ENCODE results near the gene IL23A. TPM values are rescaled to one million over a fixed set of nuclear protein-coding genes. Genes with fewer than 3 reads are reported as not detected.
"Not testable (repeated sequence)": the region's sequence is repeated elsewhere in the genome, so short reads cannot be mapped to it uniquely, and the experiment has no call there.

Gene IL23A
- total RNA-seq, 2 experiments from 2014 or later: 41.3 to 41.5 TPM

DNA sequence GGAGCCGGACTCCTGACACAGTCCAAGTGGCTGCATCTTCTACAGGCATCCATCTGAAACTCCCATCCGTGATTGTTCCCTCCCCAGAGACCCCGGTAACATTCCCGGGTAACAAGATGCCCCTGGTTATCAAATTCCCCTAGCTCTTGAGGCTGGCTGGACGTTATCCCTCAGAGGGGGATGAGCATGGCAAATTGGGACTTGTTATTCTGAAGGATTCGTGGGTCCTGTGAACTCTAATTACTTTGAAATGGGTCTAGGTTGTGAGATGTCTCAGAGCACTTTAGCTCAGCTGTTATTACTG is 4.2 kb upstream of the IL23A start:
- no peak for TF ChIP-seq CTCF (IDR thresholded peaks at IDR 0.05)
- H3K27me3 Mint-ChIP-seq: no peaks in the 10 kb centered on the region
- no peak for DNase-seq
- H3K9me3 Mint-ChIP-seq: no peaks in the 10 kb centered on the region
- intact Hi-C loops (cut with micrococcal nuclease): loop anchor here (1.0 kb wide), 1 partner anchor 134 kb away; the partner anchor contains the start of gene SPRYD4
- peak overlapping the region; percentile 99 for H3K27ac Mint-ChIP-seq
- peaks cover 45% of the 10 kb centered on the region for H3K4me1 Mint-ChIP-seq (ENCODE audit: low read depth)
- H3K36me3 Mint-ChIP-seq (ENCODE audit: low read depth): peaks cover 15% of the 10 kb centered on the region
- peak overlapping the region; percentile 86 for H3K4me3 Mint-ChIP-seq
- POLR2A ChIA-PET: interaction anchor here (0.8 to 3.8 kb wide), 6 partner anchors 10 to 196 kb away, joined by 3 to 28 read pairs (median 4); partner anchors contain the start of genes CNPY2, CS, STAT2 and TIMELESS
- CTCF ChIA-PET: interaction anchor here (2.9 to 3.3 kb wide), 2 partner anchors 25 to 130 kb away, joined by 10 to 13 read pairs; partner anchors contain the start of gene STAT2
- no peak for ATAC-seq

DNA sequence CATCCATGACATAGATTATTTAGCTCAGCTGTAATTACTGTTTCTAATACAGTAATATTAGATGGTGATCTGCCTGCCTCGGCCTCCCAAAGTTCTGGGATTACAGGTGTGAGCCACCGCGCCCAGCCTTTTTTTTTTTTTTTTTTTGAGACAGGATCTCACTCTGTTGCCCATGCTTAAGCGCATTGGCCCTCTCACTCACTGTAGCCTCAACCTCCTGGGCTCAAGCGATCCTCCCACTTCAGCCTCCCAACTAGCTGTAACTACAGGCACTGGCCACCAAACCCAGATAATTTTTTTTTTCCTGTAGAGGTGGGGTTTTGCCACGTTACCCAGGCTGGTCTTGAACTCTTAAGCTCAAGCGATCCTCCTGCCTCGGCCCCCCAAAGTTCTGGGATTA is 3.2 kb upstream of the IL23A start:
- ChIA-PET POLR2A (interaction anchor here (1.0 to 3.8 kb wide), 6 partner anchors 15 to 37 kb away, joined by 3 to 28 read pairs (median 4); partner anchors contain the start of genes CNPY2 and STAT2), CTCF (interaction anchor here (1.5 to 3.3 kb wide), 2 partner anchors 24 to 128 kb away, joined by 4 to 13 read pairs; partner anchors contain the start of gene STAT2)
- peak overlapping the region; percentile 18 for H3K27ac Mint-ChIP-seq
- H3K4me3 Mint-ChIP-seq; ATAC-seq; intact Hi-C loops (cut with micrococcal nuclease); H3K27me3 Mint-ChIP-seq; DNase-seq; H3K9me3 Mint-ChIP-seq: not testable (repeated sequence)
- peaks cover 23% of the 10 kb centered on the region for H3K36me3 Mint-ChIP-seq (ENCODE audit: low read depth)
- H3K4me1 Mint-ChIP-seq (ENCODE audit: low read depth): peaks cover 55% of the 10 kb centered on the region

- Mint-ChIP-seq H3K36me3 (ENCODE audit: low read depth) (peaks cover 20% of the 10 kb centered on the region), H3K4me1 (ENCODE audit: low read depth) (peaks cover 51% of the 10 kb centered on the region), H3K27me3 (no peaks in the 10 kb centered on the region), H3K9me3 (no peaks in the 10 kb centered on the region), H3K4me3 (no peak overlapping the region), H3K27ac (peak overlapping the region; percentile 66)
- ChIA-PET CTCF (interaction anchor here (0.8 to 3.3 kb wide), 4 partner anchors 10 to 128 kb away, joined by 4 to 13 read pairs (median 6); partner anchors contain the start of gene STAT2), POLR2A (interaction anchor here (0.5 to 5.6 kb wide), 7 partner anchors 13 to 131 kb away, joined by 3 to 42 read pairs (median 3); partner anchors contain the start of genes SPRYD4 and STAT2)
- ATAC-seq (no peak), DNase-seq (no peak)
- no peak for TF ChIP-seq CTCF (IDR thresholded peaks at IDR 0.05)
- intact Hi-C loops (cut with micrococcal nuclease): no loop called here
Observed at GRCh38 chr12:56336361-56337167, 2.1 kb upstream of the IL23A start.

DNA sequence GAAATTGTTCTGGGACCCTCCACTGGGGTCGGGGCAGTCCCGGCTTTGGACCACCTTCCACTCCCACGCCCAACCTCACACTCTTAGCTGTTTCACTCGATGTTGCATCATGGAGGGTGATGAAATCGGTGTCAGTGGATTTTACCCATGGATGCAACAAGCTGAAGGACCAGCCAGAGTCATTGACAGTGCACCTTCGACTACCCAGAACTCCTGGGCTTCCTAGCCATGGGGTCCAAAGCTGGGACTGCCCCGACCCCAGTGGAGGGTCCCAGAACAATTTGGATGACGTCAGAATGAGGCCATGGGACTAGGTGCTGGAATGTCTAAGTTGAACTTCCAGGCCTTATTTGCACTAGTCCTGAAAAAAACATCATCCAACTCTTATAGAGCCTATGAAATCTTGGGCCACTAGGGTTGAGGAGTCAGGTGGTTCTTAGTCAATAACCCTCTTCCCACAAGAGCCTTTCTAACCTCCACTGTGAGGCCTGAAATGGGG is 882 bp upstream of the IL23A start:
- peaks cover 44% of the 10 kb centered on the region for H3K4me1 Mint-ChIP-seq (ENCODE audit: low read depth)
- ChIA-PET POLR2A (interaction anchor here (0.6 to 5.6 kb wide), 9 partner anchors 12 to 741 kb away, joined by 3 to 49 read pairs (median 4); partner anchors contain the start of genes CNPY2, NEMP1 and STAT2), CTCF (interaction anchor here (0.8 to 2.1 kb wide), 9 partner anchors 9 to 148 kb away, joined by 3 to 12 read pairs (median 4); partner anchors contain the start of genes CNPY2, SMARCC2 and STAT2)
- no peaks in the 10 kb centered on the region for H3K27me3 Mint-ChIP-seq
- no peak for ATAC-seq
- peak overlapping the region; percentile 79 for H3K4me3 Mint-ChIP-seq
- DNase-seq: peak; percentile 46
- no peak for TF ChIP-seq CTCF (IDR thresholded peaks at IDR 0.05)
- peaks cover 18% of the 10 kb centered on the region for H3K36me3 Mint-ChIP-seq (ENCODE audit: low read depth)
- peak overlapping the region; percentile 98 for H3K27ac Mint-ChIP-seq
- H3K9me3 Mint-ChIP-seq: no peaks in the 10 kb centered on the region
- intact Hi-C loops (cut with micrococcal nuclease): loop anchor here (2.0 kb wide), 1 partner anchor 21 kb away; no protein-coding TSS in a partner anchor

- no peak for TF ChIP-seq CTCF (IDR thresholded peaks at IDR 0.05)
- CTCF ChIA-PET: interaction anchor here (1.3 to 2.1 kb wide), 6 partner anchors 10 to 125 kb away, joined by 4 to 12 read pairs (median 5); partner anchors contain the start of gene STAT2
- Mint-ChIP-seq H3K36me3 (ENCODE audit: low read depth) (peaks cover 25% of the 10 kb centered on the region), H3K27me3 (no peaks in the 10 kb centered on the region), H3K9me3 (no peaks in the 10 kb centered on the region), H3K27ac (peak overlapping the region; percentile 98), H3K4me1 (ENCODE audit: low read depth) (peaks cover 41% of the 10 kb centered on the region), H3K4me3 (peak overlapping the region; percentile 79)
- ATAC-seq: no peak
- DNase-seq: peak; percentile 29
- intact Hi-C loops (cut with micrococcal nuclease): loop anchor here (2.0 kb wide), 1 partner anchor 20 kb away; no protein-coding TSS in a partner anchor
- POLR2A ChIA-PET: interaction anchor here (0.5 to 5.6 kb wide), 12 partner anchors 11 to 365 kb away, joined by 3 to 49 read pairs (median 4); partner anchors contain the start of genes BAZ2A, CNPY2, CS and RAB5B
Observed at GRCh38 chr12:56339158-56339422, 406 bp downstream of the IL23A start.
